Mesenchymal stem cell (in vitro differentiated cells and primary cell): ENCODE results near the gene SYDE2.

ENCODE experiments used
- DNase-seq: peaks from one replicate; pipeline ENCODE4 v3.0.0-alpha.2; 2013
- H2AFZ ChIP-seq: one replicate; pipeline ENCODE4 v1.6.1; 2013; ENCODE audit warnings: low read depth, mild to moderate bottlenecking, control low read depth, inconsistent platforms, low read length, moderate library complexity
- H2AK5ac ChIP-seq: 2 replicates; pipeline ENCODE4 v1.6.1; 2013; ENCODE audit warnings: low read length, moderate library complexity, mild to moderate bottlenecking, inconsistent platforms; ENCODE audit not compliant: severe bottlenecking
- H2BK120ac ChIP-seq: one replicate; pipeline ENCODE4 v1.6.1; 2013; ENCODE audit warnings: low read depth, mild to moderate bottlenecking, inconsistent platforms, low read length, moderate library complexity
- H2BK12ac ChIP-seq, 2 experiments: one replicate each; pipeline ENCODE4 v1.6.1; 2013; ENCODE audit warnings: inconsistent platforms in 2 of 2, low read length in 2 of 2, mild to moderate bottlenecking in 2 of 2, moderate library complexity in 2 of 2, control low read depth in 1 of 2
- H2BK15ac ChIP-seq: one replicate; pipeline ENCODE4 v1.6.1; 2013; ENCODE audit warnings: mild to moderate bottlenecking, low read depth, inconsistent platforms; ENCODE audit not compliant: poor library complexity, severe bottlenecking
- H2BK5ac ChIP-seq: 2 replicates; pipeline ENCODE4 v1.6.1; 2013; ENCODE audit warnings: low read depth, mild to moderate bottlenecking, low read length, control low read depth, inconsistent platforms; ENCODE audit not compliant: poor library complexity, severe bottlenecking
- H3K14ac ChIP-seq, 2 experiments: one replicate each; pipeline ENCODE4 v1.6.1; 2013; ENCODE audit warnings: inconsistent platforms in 2 of 2, low read length in 2 of 2, control low read depth in 1 of 2, mild to moderate bottlenecking in 1 of 2, moderate library complexity in 1 of 2
- H3K18ac ChIP-seq, 2 experiments: one replicate each; pipeline ENCODE4 v1.6.1; 2013; ENCODE audit warnings: inconsistent platforms in 2 of 2, low read length in 2 of 2, control low read depth in 1 of 2, low read depth in 1 of 2, mild to moderate bottlenecking in 1 of 2
- H3K23ac ChIP-seq, 2 experiments: one replicate each; pipeline ENCODE4 v1.6.1; 2013; ENCODE audit warnings: inconsistent platforms in 2 of 2, low read length in 2 of 2, mild to moderate bottlenecking in 2 of 2, moderate library complexity in 2 of 2, control low read depth in 1 of 2
- H3K27ac ChIP-seq: 2 replicates; pipeline ENCODE4 v1.5.1; 2013; ENCODE audit warnings: mild to moderate bottlenecking, moderate library complexity, low read length, control low read depth, inconsistent platforms; ENCODE audit not compliant: poor library complexity, severe bottlenecking
- H3K27me3 ChIP-seq, 2 experiments: 2 replicates each; pipeline versions ENCODE4 v1.6.1 to v1.7.0; 2013; ENCODE audit warnings: low read length in 2 of 2, mild to moderate bottlenecking in 2 of 2, moderate library complexity in 2 of 2, control low read depth in 1 of 2, inconsistent platforms in 1 of 2; ENCODE audit not compliant: control insufficient read depth in 1 of 2, insufficient read depth in 1 of 2
- H3K36me3 ChIP-seq, 2 experiments: 2 replicates each; pipeline versions ENCODE4 v1.6.1 to v1.7.0; 2013; ENCODE audit warnings: low read length in 2 of 2, control low read depth in 1 of 2, inconsistent platforms in 1 of 2, low read depth in 1 of 2, mild to moderate bottlenecking in 1 of 2; ENCODE audit not compliant: insufficient read depth in 2 of 2, control insufficient read depth in 1 of 2
- H3K4ac ChIP-seq, 2 experiments: one replicate each; pipeline ENCODE4 v1.6.1; 2013; ENCODE audit warnings: inconsistent platforms in 2 of 2, low read length in 2 of 2, mild to moderate bottlenecking in 2 of 2, moderate library complexity in 2 of 2, control low read depth in 1 of 2, low read depth in 1 of 2
- H3K4me1 ChIP-seq: 2 replicates; pipeline ENCODE4 v1.6.1; 2013; ENCODE audit warnings: low read depth, low read length, control low read depth; ENCODE audit not compliant: control insufficient read depth, insufficient read depth
- H3K4me2 ChIP-seq: 2 replicates; pipeline ENCODE4 v1.6.1; 2013; ENCODE audit warnings: low read length, mild to moderate bottlenecking, inconsistent platforms; ENCODE audit not compliant: poor library complexity, severe bottlenecking
- H3K4me3 ChIP-seq, 2 experiments: 2 replicates each; pipeline versions ENCODE4 v1.5.1 to v1.7.0; 2013; ENCODE audit warnings: low read length in 2 of 2, mild to moderate bottlenecking in 2 of 2, control low read depth in 1 of 2, low read depth in 1 of 2; ENCODE audit not compliant: insufficient read depth in 1 of 2
- H3K79me1 ChIP-seq: replicated peaks from 2 replicates; pipeline ENCODE4 v1.6.1; 2013; ENCODE audit warnings: mild to moderate bottlenecking, control low read depth, low read length, inconsistent platforms; ENCODE audit not compliant: poor library complexity, severe bottlenecking
- H3K9ac ChIP-seq: 2 replicates; pipeline ENCODE4 v1.7.0; 2013; ENCODE audit warnings: mild to moderate bottlenecking, low read length, moderate library complexity
- H3K9me3 ChIP-seq: 2 replicates; pipeline ENCODE4 v1.7.0; 2013; ENCODE audit warnings: mild to moderate bottlenecking, low read length; ENCODE audit not compliant: control insufficient read depth
- H4K8ac ChIP-seq: one replicate; pipeline ENCODE4 v1.6.1; 2013; ENCODE audit warnings: inconsistent platforms, mild to moderate bottlenecking, low read length, moderate library complexity
- H4K91ac ChIP-seq: one replicate; pipeline ENCODE4 v1.6.1; 2013; ENCODE audit warnings: mild to moderate bottlenecking, low read length, inconsistent platforms
- WGBS: methylation state at CpG from one replicate; pipeline ENCODE4 v1.1.7; 2013; ENCODE audit warnings: mixed read lengths; 5-methylcytosine and 5-hydroxymethylcytosine counted together

SYDE2 gene

GRCh38 chr1:85174503-85174902, 26.3 kb downstream of the SYDE2 start:
- no CpG with 5 or more reads among the region's 1 CpG for WGBS
- no peak overlapping the region for H3K4ac ChIP-seq
- H3K4me1 ChIP-seq = no peaks in the 10 kb centered on the region
- H3K36me3 ChIP-seq = no peaks in the 10 kb centered on the region
- H4K91ac ChIP-seq = no peak overlapping the region
- H3K18ac ChIP-seq = no peak overlapping the region
- H3K27me3 ChIP-seq = no peaks in the 10 kb centered on the region
- H3K14ac ChIP-seq = no peak overlapping the region
- no peak for DNase-seq
- H3K23ac ChIP-seq = no peak overlapping the region
- no peak overlapping the region for H2BK12ac ChIP-seq
- H2AFZ ChIP-seq = no peak overlapping the region
- H3K4me3 ChIP-seq = no peak overlapping the region
- no peak overlapping the region for H3K27ac ChIP-seq
- H2BK120ac ChIP-seq = no peak overlapping the region
- no peak overlapping the region for H3K9ac ChIP-seq
- H2AK5ac ChIP-seq = no peak overlapping the region
- H3K4me2 ChIP-seq = no peak overlapping the region
- H3K9me3 ChIP-seq = no peaks in the 10 kb centered on the region
- H2BK15ac ChIP-seq = no peak overlapping the region
- H2BK5ac ChIP-seq = no peak overlapping the region
- H3K79me1 ChIP-seq = no peaks in the 10 kb centered on the region
- no peak overlapping the region for H4K8ac ChIP-seq

DNA sequence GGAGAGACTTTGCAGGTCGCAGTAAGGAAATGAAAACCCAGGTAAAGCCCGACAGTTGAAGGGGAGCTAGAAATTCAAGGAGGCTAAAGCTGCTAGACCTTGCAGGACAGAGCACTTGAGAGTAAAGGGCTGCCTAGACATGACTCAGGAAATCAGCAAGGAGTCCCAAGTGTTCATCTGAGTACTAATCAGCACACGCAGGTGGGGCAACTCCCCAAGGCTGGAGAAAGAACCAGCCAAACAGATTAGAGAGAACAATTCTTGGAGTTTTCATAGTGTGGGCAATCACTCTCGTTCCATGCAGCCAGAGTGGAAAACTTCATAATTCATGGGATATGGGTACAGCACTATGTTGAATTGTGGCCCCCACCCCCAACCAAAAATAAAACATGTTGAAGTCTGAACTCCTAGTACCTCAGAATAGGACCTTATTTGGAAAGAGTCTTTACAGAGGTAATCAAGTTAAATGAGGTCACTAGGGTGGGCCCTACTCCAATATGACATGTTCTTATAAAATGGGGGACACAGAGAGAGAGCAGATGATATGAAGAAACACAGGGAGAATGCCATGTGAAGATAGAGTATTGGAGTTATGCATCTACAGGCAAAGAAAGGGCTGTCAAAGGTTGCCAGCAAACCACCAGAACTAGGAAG, 28.0 kb downstream of the SYDE2 start:
- no peak overlapping the region for H3K23ac ChIP-seq
- no peak overlapping the region for H4K8ac ChIP-seq

GRCh38 chr1:85171721-85172120, 29.1 kb downstream of the SYDE2 start:
- no peak overlapping the region for H3K27ac ChIP-seq
- no peak overlapping the region for H2AK5ac ChIP-seq
- H3K4me3 ChIP-seq = no peak overlapping the region
- H4K91ac ChIP-seq = no peak overlapping the region
- no CpG with 5 or more reads among the region's 1 CpG for WGBS
- H2AFZ ChIP-seq = no peak overlapping the region
- H3K4ac ChIP-seq = no peak overlapping the region
- no peaks in the 10 kb centered on the region for H3K36me3 ChIP-seq
- H3K18ac ChIP-seq = no peak overlapping the region
- no peak overlapping the region for H3K9ac ChIP-seq
- H2BK15ac ChIP-seq = no peak overlapping the region
- no peaks in the 10 kb centered on the region for H3K79me1 ChIP-seq
- H3K4me2 ChIP-seq = no peak overlapping the region
- H3K4me1 ChIP-seq = no peaks in the 10 kb centered on the region
- H3K27me3 ChIP-seq = no peaks in the 10 kb centered on the region
- H2BK5ac ChIP-seq = no peak overlapping the region
- no peak overlapping the region for H2BK120ac ChIP-seq
- no peaks in the 10 kb centered on the region for H3K9me3 ChIP-seq
- no peak overlapping the region for H3K23ac ChIP-seq
- no peak for DNase-seq
- H3K14ac ChIP-seq = no peak overlapping the region
- no peak overlapping the region for H4K8ac ChIP-seq
- no peak overlapping the region for H2BK12ac ChIP-seq

More for the DNA sequence above, 28.0 kb downstream of the SYDE2 start:
- Histone ChIP-seq H2AK5ac (no peak overlapping the region), H3K27ac (no peak overlapping the region), H3K4me3 (no peak overlapping the region), H4K91ac (no peak overlapping the region), H2BK120ac (no peak overlapping the region), H3K9me3 (no peaks in the 10 kb centered on the region), H3K4me1 (no peaks in the 10 kb centered on the region), H3K14ac (no peak overlapping the region), H3K18ac (no peak overlapping the region), H2AFZ (no peak overlapping the region), H2BK12ac (no peak overlapping the region), H3K9ac (no peak overlapping the region), H3K36me3 (no peaks in the 10 kb centered on the region), H2BK5ac (no peak overlapping the region), H3K4me2 (no peak overlapping the region), H3K27me3 (no peaks in the 10 kb centered on the region), H3K79me1 (no peaks in the 10 kb centered on the region), H2BK15ac (no peak overlapping the region), H3K4ac (no peak overlapping the region)
- 100% methylated on average over 4 of the region's 4 CpGs for WGBS
- no peak for DNase-seq

DNA sequence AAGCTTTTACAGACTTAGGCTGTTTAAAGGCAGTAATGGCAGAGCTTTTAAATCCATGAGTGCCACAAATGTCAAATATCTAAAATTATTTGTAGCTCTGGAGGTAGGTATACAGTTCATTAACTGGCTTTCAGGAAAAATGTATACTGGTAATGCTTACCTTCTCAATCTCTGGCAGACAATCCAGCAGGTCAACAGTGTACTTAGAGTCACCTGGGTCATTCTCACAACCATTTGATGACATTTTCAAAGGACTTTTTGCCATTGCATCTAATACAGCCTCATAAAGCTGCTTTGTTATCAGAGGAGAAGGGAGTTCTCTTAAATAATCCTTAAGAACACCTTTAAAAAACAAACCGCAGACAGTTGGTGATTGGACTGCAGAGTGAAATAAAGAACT, 31.9 kb downstream of the SYDE2 start:
- no peak overlapping the region for H2BK12ac ChIP-seq
- no peak overlapping the region for H3K18ac ChIP-seq
- H3K27ac ChIP-seq = no peak overlapping the region
- no peak overlapping the region for H3K4ac ChIP-seq
- H3K4me1 ChIP-seq = no peaks in the 10 kb centered on the region
- H3K14ac ChIP-seq = no peak overlapping the region
- no CpG with 5 or more reads among the region's 1 CpG for WGBS
- no peak overlapping the region for H2BK5ac ChIP-seq
- H3K23ac ChIP-seq = no peak overlapping the region
- DNase-seq = no peak
- no peak overlapping the region for H2AFZ ChIP-seq
- H2BK15ac ChIP-seq = no peak overlapping the region
- H3K36me3 ChIP-seq = no peaks in the 10 kb centered on the region
- no peak overlapping the region for H4K8ac ChIP-seq
- H3K4me2 ChIP-seq = no peak overlapping the region
- no peak overlapping the region for H2AK5ac ChIP-seq
- H2BK120ac ChIP-seq = no peak overlapping the region
- no peak overlapping the region for H3K9ac ChIP-seq
- no peaks in the 10 kb centered on the region for H3K9me3 ChIP-seq
- H3K4me3 ChIP-seq = no peak overlapping the region
- no peaks in the 10 kb centered on the region for H3K79me1 ChIP-seq
- no peak overlapping the region for H4K91ac ChIP-seq
- no peaks in the 10 kb centered on the region for H3K27me3 ChIP-seq
